Esophagus muscularis mucosa (tissue), 4 donors: Measurements from ENCODE around the gene SEMG2. TPM values are rescaled to one million over a fixed set of nuclear protein-coding genes. Genes with fewer than 3 reads are reported as not detected.
A peak's percentile ranks its signal among the peaks of the same experiment; 100 is the strongest.

Experiments
- DNase-seq: peaks from one replicate; pipeline ENCODE4 v3.0.0-alpha.2; 2017; ENCODE audit errors: extremely low spot score
- H3K27ac ChIP-seq, 4 donors: fragments of 200-600 bp; sonication (generic); replicated peaks in 1 of 4; 1 replicate in 3 of 4; 2 replicates in 1 of 4; pipeline ENCODE4 v1.5.1; 2016 to 2019; ENCODE audit warnings: mild to moderate bottlenecking in 1 of 4
- H3K27me3 ChIP-seq, 4 donors: fragments of 200-600 bp; sonication (generic); one replicate each; pipeline versions ENCODE4 v1.5.1 to v1.6.0; 2016 to 2019
- H3K36me3 ChIP-seq, 4 donors: fragments of 200-600 bp; sonication (generic); one replicate each; pipeline ENCODE4 v1.5.1; 2016 to 2019
- H3K4me1 ChIP-seq, 4 donors: fragments of 200-600 bp; sonication (generic); one replicate each; pipeline ENCODE4 v1.5.1; 2016 to 2019
- H3K4me3 ChIP-seq, 4 donors: fragments of 200-600 bp; sonication (generic); 1 replicate in 2 of 4; 2 replicates in 2 of 4; pipeline ENCODE4 v1.5.1; 2016 to 2019; ENCODE audit warnings: mild to moderate bottlenecking in 4 of 4, moderate library complexity in 1 of 4
- H3K9me3 ChIP-seq, 4 donors: fragments of 200-600 bp; sonication (generic); 1 replicate in 3 of 4; 2 replicates in 1 of 4; pipeline ENCODE4 v1.5.1; 2016 to 2019
- CTCF ChIP-seq, 3 experiments: fragments of 200-600 bp in 2 of 3; fragments of 450-650 bp in 1 of 3; sonication (generic) in 2 of 3; IDR thresholded peaks; one replicate each; pipeline ENCODE4 v1.5.1; 2017 to 2019; ENCODE audit warnings: antibody characterized with exemption in 3 of 3, mild to moderate bottlenecking in 2 of 3, moderate library complexity in 1 of 3
- EP300 ChIP-seq: sonication (generic); formaldehyde crosslinking; IDR thresholded peaks from one replicate; pipeline ENCODE4 v1.6.1; 2017; ENCODE audit warnings: antibody characterized with exemption
- POLR2A ChIP-seq: fragments of 450-650 bp; IDR thresholded peaks from one replicate; pipeline ENCODE4 v1.6.1; 2017; ENCODE audit warnings: antibody characterized with exemption, moderate library complexity, mild to moderate bottlenecking, low read depth
- POLR2AphosphoS5 ChIP-seq, 2 donors: sonication (generic); formaldehyde crosslinking; IDR thresholded peaks; one replicate each; pipeline ENCODE4 v1.6.1; 2017; ENCODE audit warnings: antibody characterized with exemption in 2 of 2
- WGBS: methylation state at CpG from one replicate; pipeline ENCODE4 v1.1.5; 2018; 5-methylcytosine and 5-hydroxymethylcytosine counted together
- intact Hi-C: fragments of 100-400 bp; cut with DNase I; formaldehyde crosslinking; loops from one replicate; pipeline ENCODE4 v1.15.1; 2023
- total RNA-seq, 4 donors: library from RNA; depleted of rRNA; stranded (reverse); fragments of >200 nt; gene quantifications; one replicate each; pipeline versions ENCODE4 v1.1.0 to v1.2.1, GENCODE V29; 2016

Gene SEMG2
- total RNA-seq, 4 donors from 2014 or later = not detected

- TF ChIP-seq POLR2A = no peak
- no peak for TF ChIP-seq CTCF (IDR thresholded peaks at IDR 0.05)
- TF ChIP-seq POLR2AphosphoS5 (IDR thresholded peaks at IDR 0.05) = no peak
- no peak for TF ChIP-seq EP300
- WGBS = 86% methylated on average over 2 of the region's 2 CpGs
- Histone ChIP-seq H3K4me3 (no peak overlapping the region), H3K36me3 (no peaks in the 10 kb centered on the region), H3K27ac (no peak overlapping the region), H3K9me3 (peaks cover 0 to 26% (median 12%) of the 10 kb centered on the region in 4 donors), H3K27me3 (peaks cover 0 to 31% (median 0%) of the 10 kb centered on the region in 4 donors), H3K4me1 (no peaks in the 10 kb centered on the region)
- intact Hi-C loops = no loop called here
- DNase-seq = no peak
Measured at GRCh38 chr20:45238139-45238538, 17.0 kb downstream of the SEMG2 start.

GRCh38 chr20:45246109-45246508 lies 24.9 kb downstream of the SEMG2 start:
- no peaks in the 10 kb centered on the region for H3K36me3 ChIP-seq
- DNase-seq = no peak
- H3K9me3 ChIP-seq = no peaks in the 10 kb centered on the region
- 57% methylated on average over 6 of the region's 6 CpGs for WGBS
- H3K4me3 ChIP-seq = no peak overlapping the region
- peaks cover 0 to 20% (median 2%) of the 10 kb centered on the region in 4 donors for H3K27me3 ChIP-seq
- intact Hi-C loops = no loop called here
- no peaks in the 10 kb centered on the region for H3K4me1 ChIP-seq
- TF ChIP-seq CTCF (IDR thresholded peaks at IDR 0.05) (no peak), EP300 (no peak), POLR2A (no peak), POLR2AphosphoS5 (IDR thresholded peaks at IDR 0.05) (no peak)
- no peak overlapping the region for H3K27ac ChIP-seq

- no peak overlapping the region for H3K27ac ChIP-seq
- TF ChIP-seq POLR2A (no peak), CTCF (IDR thresholded peaks at IDR 0.05) (no peak), EP300 (no peak), POLR2AphosphoS5 (IDR thresholded peaks at IDR 0.05) (no peak)
- intact Hi-C loops = no loop called here
Measured at GRCh38 chr20:45247865-45248264, 26.7 kb downstream of the SEMG2 start.

GRCh38 chr20:45248609-45249008 lies 27.4 kb downstream of the SEMG2 start:
- peaks cover 0 to 29% (median 2%) of the 10 kb centered on the region in 4 donors for H3K27me3 ChIP-seq
- intact Hi-C loops = no loop called here
- no peak for TF ChIP-seq POLR2AphosphoS5 (IDR thresholded peaks at IDR 0.05)
- no peak for TF ChIP-seq POLR2A
- no peak for TF ChIP-seq EP300
- no peak for TF ChIP-seq CTCF (IDR thresholded peaks at IDR 0.05)

More at GRCh38 chr20:45247865-45248264, 26.7 kb downstream of the SEMG2 start:
- 50% methylated on average over 1 of the region's 1 CpG for WGBS
- no peak overlapping the region for H3K4me3 ChIP-seq
- H3K27me3 ChIP-seq = peaks cover 0 to 23% (median 2%) of the 10 kb centered on the region in 4 donors
- no peak for DNase-seq
- no peaks in the 10 kb centered on the region for H3K4me1 ChIP-seq
- no peaks in the 10 kb centered on the region for H3K36me3 ChIP-seq
- H3K9me3 ChIP-seq = no peaks in the 10 kb centered on the region

GRCh38 chr20:45251884-45252560 lies 30.8 kb downstream of the SEMG2 start:
- intact Hi-C loops = no loop called here
- WGBS = 37% methylated on average over 5 of the region's 5 CpGs
- H3K27ac ChIP-seq = no peak overlapping the region
- H3K4me1 ChIP-seq = peaks cover 0 to 17% (median 9%) of the 10 kb centered on the region in 4 donors
- peak overlapping the region in 1 of 4 donors; percentile 45 for H3K4me3 ChIP-seq
- H3K36me3 ChIP-seq = no peaks in the 10 kb centered on the region
- peak; percentile 82 for DNase-seq
- H3K9me3 ChIP-seq = no peaks in the 10 kb centered on the region
- TF ChIP-seq POLR2AphosphoS5 (IDR thresholded peaks at IDR 0.05) (no peak), CTCF (IDR thresholded peaks at IDR 0.05) (no peak), POLR2A (no peak), EP300 (no peak)
- H3K27me3 ChIP-seq = peaks cover 0 to 10% (median 2%) of the 10 kb centered on the region in 4 donors

More at GRCh38 chr20:45248609-45249008, 27.4 kb downstream of the SEMG2 start:
- Histone ChIP-seq H3K4me3 (no peak overlapping the region), H3K36me3 (no peaks in the 10 kb centered on the region), H3K4me1 (peaks cover 0 to under 1% (median 0%) of the 10 kb centered on the region in 4 donors), H3K9me3 (no peaks in the 10 kb centered on the region), H3K27ac (no peak overlapping the region)
- DNase-seq = no peak
